Measurements from ENCODE around the gene NEK11. TPM values are rescaled to one million over a fixed set of nuclear protein-coding genes. Genes with fewer than 3 reads are reported as not detected.

NEK11 gene
- polyA plus RNA-seq, 1 donor (not counting 4 experiments of a cell fraction or from before 2014, with no cell fraction given): 9.4 TPM

GRCh38 chr3:131142580-131142979, 115.9 kb downstream of the NEK11 start:
- H3K79me2 ChIP-seq (ENCODE audit: control insufficient read depth, insufficient read depth, low read length): no peaks in the 10 kb centered on the region
- DNase-seq (ENCODE audit: low read depth, low spot score): no peak

GRCh38 chr3:131143802-131144201, 117.1 kb downstream of the NEK11 start:
- dilution Hi-C loops (cut with MboI; ENCODE audit: extremely low pct_ligation_motif_present, low sequenced_read_pairs): no loop called here
- no peak for TF ChIP-seq EZH2 (IDR thresholded peaks at IDR 0.05; ENCODE audit: low read length)
- TF ChIP-seq CTCF (optimal IDR thresholded peaks at IDR 0.05 in 1 of 3, IDR thresholded peaks at IDR 0.05 in 1 of 3, conservative IDR thresholded peaks at IDR 0.05 in 1 of 3; ENCODE audit: extremely low read depth in 1 of 3, insufficient read depth in 2 of 3, low read length in 3 of 3): no peak
- H3K27ac ChIP-seq (ENCODE audit: control insufficient read depth, insufficient read depth, low read length): no peak overlapping the region
- H3K4me2 ChIP-seq (ENCODE audit: control insufficient read depth, extremely low read depth, insufficient read depth, low read depth, low read length): no peak overlapping the region
- H3K4me1 ChIP-seq (ENCODE audit: control insufficient read depth, extremely low read depth, insufficient read depth, low read length): no peaks in the 10 kb centered on the region
- no peaks in the 10 kb centered on the region for H3K9me1 ChIP-seq (ENCODE audit: control insufficient read depth, extremely low read depth, insufficient read depth, low read length)
- no peak overlapping the region for H3K9ac ChIP-seq (ENCODE audit: control insufficient read depth, extremely low read depth, insufficient read depth, low read length)
- FAIRE-seq: no peak
- no peaks in the 10 kb centered on the region for H4K20me1 ChIP-seq (ENCODE audit: control insufficient read depth, extremely low read depth, insufficient read depth, low read length)
- H2AFZ ChIP-seq (ENCODE audit: control insufficient read depth, low read length): no peak overlapping the region
- H3K4me3 ChIP-seq (ENCODE audit: control insufficient read depth in 2 of 3, extremely low read depth in 1 of 3, insufficient read depth in 2 of 3, low read depth in 1 of 3, low read length in 3 of 3): no peak overlapping the region
- no peak for DNase-seq (ENCODE audit: low read depth, low spot score)
- H3K36me3 ChIP-seq (ENCODE audit: control insufficient read depth in 2 of 2, extremely low read depth in 1 of 2, insufficient read depth in 2 of 2, low read length in 2 of 2): no peaks in the 10 kb centered on the region
- H3K9me3 ChIP-seq (ENCODE audit: control insufficient read depth, low read depth, low read length): no peaks in the 10 kb centered on the region
- no peaks in the 10 kb centered on the region for H3K27me3 ChIP-seq (ENCODE audit: control insufficient read depth, extremely low read depth, insufficient read depth, low read length)
- H3K79me2 ChIP-seq (ENCODE audit: control insufficient read depth, insufficient read depth, low read length): no peaks in the 10 kb centered on the region

More at GRCh38 chr3:131142580-131142979, 115.9 kb downstream of the NEK11 start:
- H3K27me3 ChIP-seq (ENCODE audit: control insufficient read depth, extremely low read depth, insufficient read depth, low read length): no peaks in the 10 kb centered on the region
- H3K9me1 ChIP-seq (ENCODE audit: control insufficient read depth, extremely low read depth, insufficient read depth, low read length): no peaks in the 10 kb centered on the region
- no peak overlapping the region for H2AFZ ChIP-seq (ENCODE audit: control insufficient read depth, low read length)
- no peak overlapping the region for H3K9ac ChIP-seq (ENCODE audit: control insufficient read depth, extremely low read depth, insufficient read depth, low read length)
- no peaks in the 10 kb centered on the region for H3K9me3 ChIP-seq (ENCODE audit: control insufficient read depth, low read depth, low read length)
- dilution Hi-C loops (cut with MboI; ENCODE audit: extremely low pct_ligation_motif_present, low sequenced_read_pairs): no loop called here
- H3K4me3 ChIP-seq (ENCODE audit: control insufficient read depth in 2 of 3, extremely low read depth in 1 of 3, insufficient read depth in 2 of 3, low read depth in 1 of 3, low read length in 3 of 3): no peak overlapping the region
- no peaks in the 10 kb centered on the region for H4K20me1 ChIP-seq (ENCODE audit: control insufficient read depth, extremely low read depth, insufficient read depth, low read length)
- no peaks in the 10 kb centered on the region for H3K4me1 ChIP-seq (ENCODE audit: control insufficient read depth, extremely low read depth, insufficient read depth, low read length)
- TF ChIP-seq EZH2 (IDR thresholded peaks at IDR 0.05; ENCODE audit: low read length) (no peak), CTCF (optimal IDR thresholded peaks at IDR 0.05 in 1 of 3, IDR thresholded peaks at IDR 0.05 in 1 of 3, conservative IDR thresholded peaks at IDR 0.05 in 1 of 3; ENCODE audit: extremely low read depth in 1 of 3, insufficient read depth in 2 of 3, low read length in 3 of 3) (no peak)
- H3K36me3 ChIP-seq (ENCODE audit: control insufficient read depth in 2 of 2, extremely low read depth in 1 of 2, insufficient read depth in 2 of 2, low read length in 2 of 2): no peaks in the 10 kb centered on the region
- no peak overlapping the region for H3K27ac ChIP-seq (ENCODE audit: control insufficient read depth, insufficient read depth, low read length)
- no peak overlapping the region for H3K4me2 ChIP-seq (ENCODE audit: control insufficient read depth, extremely low read depth, insufficient read depth, low read depth, low read length)
- FAIRE-seq: no peak

Measured in keratinocyte (primary cell).